ENCODE data around the gene DEGS2.

GRCh38 chr14:100149851-100150611 is 9.4 kb downstream of the DEGS2 start:
- TF ChIP-seq, protein P1, sequence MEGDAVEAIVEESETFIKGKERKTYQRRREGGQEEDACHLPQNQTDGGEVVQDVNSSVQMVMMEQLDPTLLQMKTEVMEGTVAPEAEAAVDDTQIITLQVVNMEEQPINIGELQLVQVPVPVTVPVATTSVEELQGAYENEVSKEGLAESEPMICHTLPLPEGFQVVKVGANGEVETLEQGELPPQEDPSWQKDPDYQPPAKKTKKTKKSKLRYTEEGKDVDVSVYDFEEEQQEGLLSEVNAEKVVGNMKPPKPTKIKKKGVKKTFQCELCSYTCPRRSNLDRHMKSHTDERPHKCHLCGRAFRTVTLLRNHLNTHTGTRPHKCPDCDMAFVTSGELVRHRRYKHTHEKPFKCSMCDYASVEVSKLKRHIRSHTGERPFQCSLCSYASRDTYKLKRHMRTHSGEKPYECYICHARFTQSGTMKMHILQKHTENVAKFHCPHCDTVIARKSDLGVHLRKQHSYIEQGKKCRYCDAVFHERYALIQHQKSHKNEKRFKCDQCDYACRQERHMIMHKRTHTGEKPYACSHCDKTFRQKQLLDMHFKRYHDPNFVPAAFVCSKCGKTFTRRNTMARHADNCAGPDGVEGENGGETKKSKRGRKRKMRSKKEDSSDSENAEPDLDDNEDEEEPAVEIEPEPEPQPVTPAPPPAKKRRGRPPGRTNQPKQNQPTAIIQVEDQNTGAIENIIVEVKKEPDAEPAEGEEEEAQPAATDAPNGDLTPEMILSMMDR (IDR thresholded peaks at IDR 0.05), result no peak
- no peak for TF ChIP-seq POLR2A (IDR thresholded peaks at IDR 0.05)
- TF ChIP-seq POLR2AphosphoS5 (IDR thresholded peaks at IDR 0.05), result no peak
